Epithelial cell of esophagus (primary cell): Measurements from ENCODE around the gene MAIP1.

Experiments used
- DNase-seq: peaks from one replicate; pipeline ENCODE4 v3.0.0; 2010; ENCODE audit warnings: low read depth
- H3K4me3 ChIP-seq: 2 replicates; pipeline ENCODE4 v1.5.1; 2011; ENCODE audit warnings: mild to moderate bottlenecking, low read length, control low read depth
- TF ChIP-seq, protein P1 (sequence below): IDR thresholded peaks from 2 replicates; pipeline ENCODE4 v1.5.1; 2011; ENCODE audit warnings: low read depth, mild to moderate bottlenecking, low read length, control low read depth, inconsistent platforms; ENCODE audit not compliant: insufficient read depth; ENCODE audit errors: missing control alignments

The MAIP1 gene

DNA sequence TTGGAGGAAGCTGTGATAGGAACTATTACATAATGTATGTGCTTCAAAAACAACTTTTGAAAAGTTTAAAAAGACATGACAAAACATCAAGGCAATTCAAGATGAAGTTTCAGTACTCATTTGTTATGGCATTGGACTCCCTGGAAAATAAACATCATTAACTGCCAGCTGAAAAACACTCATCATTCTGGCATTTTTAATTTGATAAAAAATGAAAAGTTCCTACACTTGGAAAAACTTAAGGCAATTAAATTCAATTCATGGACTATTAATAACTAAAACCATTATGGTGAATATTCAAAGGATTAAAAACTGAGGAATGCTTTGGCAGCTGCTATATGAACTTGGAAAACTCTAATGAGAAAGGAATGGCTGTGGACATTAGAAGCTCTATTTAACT lies 8.5 kb upstream of the MAIP1 start:
- TF ChIP-seq, protein P1, sequence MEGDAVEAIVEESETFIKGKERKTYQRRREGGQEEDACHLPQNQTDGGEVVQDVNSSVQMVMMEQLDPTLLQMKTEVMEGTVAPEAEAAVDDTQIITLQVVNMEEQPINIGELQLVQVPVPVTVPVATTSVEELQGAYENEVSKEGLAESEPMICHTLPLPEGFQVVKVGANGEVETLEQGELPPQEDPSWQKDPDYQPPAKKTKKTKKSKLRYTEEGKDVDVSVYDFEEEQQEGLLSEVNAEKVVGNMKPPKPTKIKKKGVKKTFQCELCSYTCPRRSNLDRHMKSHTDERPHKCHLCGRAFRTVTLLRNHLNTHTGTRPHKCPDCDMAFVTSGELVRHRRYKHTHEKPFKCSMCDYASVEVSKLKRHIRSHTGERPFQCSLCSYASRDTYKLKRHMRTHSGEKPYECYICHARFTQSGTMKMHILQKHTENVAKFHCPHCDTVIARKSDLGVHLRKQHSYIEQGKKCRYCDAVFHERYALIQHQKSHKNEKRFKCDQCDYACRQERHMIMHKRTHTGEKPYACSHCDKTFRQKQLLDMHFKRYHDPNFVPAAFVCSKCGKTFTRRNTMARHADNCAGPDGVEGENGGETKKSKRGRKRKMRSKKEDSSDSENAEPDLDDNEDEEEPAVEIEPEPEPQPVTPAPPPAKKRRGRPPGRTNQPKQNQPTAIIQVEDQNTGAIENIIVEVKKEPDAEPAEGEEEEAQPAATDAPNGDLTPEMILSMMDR: no peak
- H3K4me3 ChIP-seq: no peak overlapping the region
- no peak for DNase-seq

DNA sequence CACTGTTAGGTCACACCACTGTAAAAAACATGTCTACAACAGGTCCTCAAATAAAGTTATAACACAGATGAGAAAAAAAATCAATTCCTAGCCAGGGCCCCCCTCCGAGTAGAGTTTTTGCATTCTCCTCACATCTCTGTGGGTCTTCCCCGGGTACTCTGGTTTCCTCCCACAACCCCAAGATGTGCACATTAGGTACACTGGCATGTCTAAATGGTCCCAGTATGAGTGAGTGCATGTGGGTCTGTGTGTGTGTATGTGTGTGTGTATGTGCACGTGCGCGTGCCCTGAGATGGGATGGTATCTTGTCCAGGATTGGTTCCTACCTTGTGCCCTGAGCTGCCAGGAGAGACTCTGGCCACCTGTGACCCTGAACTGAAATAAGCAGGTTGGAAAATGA lies 5.0 kb upstream of the MAIP1 start:
- no peak overlapping the region for H3K4me3 ChIP-seq
- DNase-seq: no peak
- TF ChIP-seq, protein P1: no peak

DNA sequence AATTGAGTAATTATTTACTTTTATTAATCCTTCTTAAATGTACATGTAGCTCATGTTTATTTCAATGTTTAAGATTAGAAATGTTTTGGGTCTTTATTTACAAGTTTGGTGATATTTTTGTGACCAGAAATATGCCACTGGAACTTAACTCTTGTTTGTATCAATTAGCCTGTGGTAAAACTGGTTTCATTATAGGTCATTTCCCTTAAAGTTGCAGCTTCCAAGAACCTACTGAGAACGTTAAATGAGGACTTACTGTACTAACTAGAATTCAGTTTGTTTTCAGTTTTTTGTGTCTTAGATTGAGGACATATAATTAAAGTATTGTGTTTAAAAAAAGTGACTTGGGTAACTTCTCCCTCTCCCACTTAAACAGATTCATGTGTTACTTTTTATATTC lies 4.4 kb upstream of the MAIP1 start:
- no peak overlapping the region for H3K4me3 ChIP-seq
- TF ChIP-seq, protein P1: no peak
- DNase-seq: no peak

DNA sequence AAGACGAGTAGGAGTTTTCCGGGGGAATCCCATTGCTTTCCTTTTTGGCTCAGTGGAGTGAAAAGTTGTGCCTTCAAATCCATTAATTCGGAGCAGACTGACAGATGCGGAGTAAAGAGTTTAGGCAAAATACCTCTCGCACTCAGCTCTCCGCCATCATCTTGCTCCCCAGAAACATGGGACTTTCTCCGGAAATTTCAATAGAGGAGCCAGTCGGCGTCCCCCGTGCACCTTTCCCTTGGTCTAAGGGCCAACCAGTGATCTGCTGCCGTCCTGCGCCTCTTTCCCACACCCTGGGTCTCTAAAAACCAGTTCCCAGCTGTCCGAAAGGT lies 409 bp upstream of the MAIP1 start:
- H3K4me3 ChIP-seq: peak overlapping the region; percentile 98

DNA sequence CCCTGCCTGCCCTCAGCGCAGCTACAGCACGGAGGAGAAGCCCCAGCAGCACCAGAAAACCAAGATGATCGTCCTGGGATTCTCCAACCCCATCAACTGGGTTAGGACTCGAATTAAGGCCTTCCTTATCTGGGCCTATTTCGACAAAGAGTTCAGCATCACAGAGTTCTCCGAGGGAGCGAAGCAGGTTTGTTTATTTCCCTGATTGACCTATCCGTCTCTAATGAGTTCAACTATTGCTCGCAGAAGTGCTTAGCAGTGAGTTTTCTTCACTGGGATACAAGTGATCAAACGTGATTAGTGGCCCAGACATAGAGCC lies 639 bp downstream of the MAIP1 start:
- TF ChIP-seq, protein P1: no peak
- no peak for DNase-seq
- peak overlapping the region; percentile 98 for H3K4me3 ChIP-seq

More for the DNA sequence above, 409 bp upstream of the MAIP1 start:
- TF ChIP-seq, protein P1: no peak
- no peak for DNase-seq

DNA sequence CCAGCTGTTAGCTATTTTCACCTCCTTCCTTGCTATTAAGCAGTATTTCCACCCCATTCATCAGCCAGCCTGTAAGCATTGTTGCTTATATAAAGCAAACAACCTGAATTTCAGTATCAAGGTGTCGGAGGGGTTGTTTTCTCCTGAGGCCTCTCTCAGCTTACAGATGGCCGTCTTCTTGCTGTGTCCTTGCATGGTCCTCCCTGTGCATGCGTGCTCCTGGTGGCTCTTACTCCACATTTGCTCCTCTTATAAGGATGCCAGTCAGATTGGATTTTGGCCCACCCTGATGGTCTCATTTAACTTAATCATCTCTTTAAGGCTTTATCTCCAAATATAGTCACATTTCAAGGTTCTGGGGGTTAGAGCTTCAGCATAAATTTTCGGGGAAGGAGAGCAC lies 2.6 kb downstream of the MAIP1 start:
- no peak for DNase-seq
- TF ChIP-seq, protein P1: no peak
- H3K4me3 ChIP-seq: no peak overlapping the region

DNA sequence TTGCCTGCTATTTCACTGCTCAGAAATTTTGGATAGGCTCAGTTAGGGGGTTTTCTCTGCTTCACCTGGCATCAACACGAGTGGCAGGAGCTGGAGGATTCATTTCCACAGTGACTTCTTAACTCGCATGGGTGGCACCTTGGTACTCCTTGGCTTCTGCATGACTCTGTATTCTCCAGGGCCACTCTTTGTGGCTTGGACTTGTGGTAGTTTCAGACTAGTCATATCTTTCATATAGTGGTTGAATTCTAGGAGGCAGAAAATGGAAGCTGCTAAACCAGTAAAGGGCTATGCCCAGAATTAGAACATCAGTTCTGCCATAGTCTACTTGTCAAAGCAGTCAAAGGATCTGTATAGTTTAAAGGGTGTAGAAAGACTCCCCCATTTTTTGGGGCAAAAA lies 6.8 kb downstream of the MAIP1 start:
- no peak for DNase-seq
- H3K4me3 ChIP-seq: no peak overlapping the region
- TF ChIP-seq, protein P1: no peak
